A673 (cell line): ENCODE data around the gene MEGF11. TPM values are rescaled to one million over a fixed set of nuclear protein-coding genes. Genes with fewer than 3 reads are reported as not detected.

Experiments used
- BruUV-seq: library from RNA; stranded (reverse); fragments of 400-500 nt; replicated peaks from 2 replicates; lab custom pipeline; 2021; lab: Mats Ljungman, UMichigan
- CTCF ChIA-PET: fragments of 300-600 bp; sonication (Branson Sonifier 250); formaldehyde crosslinking; loops from one replicate; lab custom pipeline; 2022; ENCODE audit warnings: antibody characterized with exemption; lab: Charles Lee
- POLR2A ChIA-PET: fragments of 300-600 bp; sonication (Branson Sonifier 250); formaldehyde crosslinking; loops from one replicate; lab custom pipeline; 2022; ENCODE audit warnings: antibody characterized with exemption; ENCODE audit not compliant: low non-redundant PET; lab: Charles Lee
- DNase-seq: peaks from one replicate; pipeline ENCODE4 v3.0.0-alpha.2; 2015; ENCODE audit warnings: low spot score
- H3K27ac ChIP-seq: fragments of 200-600 bp; sonication (generic); 2 replicates; pipeline ENCODE4 v1.5.1; 2016; ENCODE audit warnings: mixed run types, low read depth, mild to moderate bottlenecking, mixed read lengths, antibody characterized with exemption, low read length; ENCODE audit not compliant: poor library complexity, severe bottlenecking
- H3K27me3 ChIP-seq: fragments of 200-600 bp; sonication (generic); replicated peaks from 2 replicates; pipeline ENCODE4 v1.6.1; 2017; ENCODE audit warnings: mixed run types, low read depth, mild to moderate bottlenecking, mixed read lengths, antibody characterized with exemption, low read length; ENCODE audit not compliant: insufficient read depth, poor library complexity
- H3K36me3 ChIP-seq: fragments of 200-600 bp; sonication (generic); 2 replicates; pipeline ENCODE4 v1.6.1; 2016; ENCODE audit warnings: mixed run types, mild to moderate bottlenecking, mixed read lengths, antibody characterized with exemption, low read length; ENCODE audit not compliant: insufficient read depth, poor library complexity, severe bottlenecking
- H3K4me1 ChIP-seq: fragments of 200-600 bp; sonication (generic); 2 replicates; pipeline ENCODE4 v1.6.1; 2017; ENCODE audit warnings: mixed run types, mild to moderate bottlenecking, mixed read lengths, antibody characterized with exemption, low read length; ENCODE audit not compliant: insufficient read depth, poor library complexity, severe bottlenecking
- H3K4me3 ChIP-seq: fragments of 200-600 bp; sonication (generic); 2 replicates; pipeline ENCODE4 v1.5.1; 2016; ENCODE audit warnings: low read depth, mixed run types, mild to moderate bottlenecking, mixed read lengths, low read length; ENCODE audit not compliant: poor library complexity, severe bottlenecking
- H3K9me3 ChIP-seq: fragments of 200-600 bp; sonication (generic); 2 replicates; pipeline ENCODE4 v1.6.1; 2016; ENCODE audit warnings: mixed run types, low read depth, mild to moderate bottlenecking, mixed read lengths, antibody characterized with exemption, low read length; ENCODE audit not compliant: poor library complexity, severe bottlenecking
- EZH2 ChIP-seq: fragments of 200-600 bp; sonication (generic); IDR thresholded peaks from 2 replicates; pipeline ENCODE4 v1.6.1; 2017; ENCODE audit warnings: borderline replicate concordance, low read depth, mild to moderate bottlenecking, mixed read lengths, antibody characterized with exemption, low read length; ENCODE audit not compliant: poor library complexity, severe bottlenecking
- intact Hi-C: fragments of 100-400 bp; cut with micrococcal nuclease; formaldehyde crosslinking; loops from one replicate; pipeline ENCODE4 v1.10.0; 2022; ENCODE audit not compliant: unreplicated experiment
- total RNA-seq: library from RNA; stranded (reverse); gene quantifications from 2 replicates; pipeline ENCODE4 v1.2.3, GENCODE V29; 2021
- TF ChIP-seq, protein P1 (sequence below): fragments of 300-800, 200-600 bp; sonication (generic); conservative IDR thresholded peaks from 2 replicates; pipeline ENCODE4 v1.5.1; 2017; ENCODE audit warnings: low read depth, mild to moderate bottlenecking, antibody characterized with exemption, low read length, moderate library complexity, mixed read lengths

Gene MEGF11
- total RNA-seq, 1 experiment from 2014 or later: 0.43 TPM

DNA sequence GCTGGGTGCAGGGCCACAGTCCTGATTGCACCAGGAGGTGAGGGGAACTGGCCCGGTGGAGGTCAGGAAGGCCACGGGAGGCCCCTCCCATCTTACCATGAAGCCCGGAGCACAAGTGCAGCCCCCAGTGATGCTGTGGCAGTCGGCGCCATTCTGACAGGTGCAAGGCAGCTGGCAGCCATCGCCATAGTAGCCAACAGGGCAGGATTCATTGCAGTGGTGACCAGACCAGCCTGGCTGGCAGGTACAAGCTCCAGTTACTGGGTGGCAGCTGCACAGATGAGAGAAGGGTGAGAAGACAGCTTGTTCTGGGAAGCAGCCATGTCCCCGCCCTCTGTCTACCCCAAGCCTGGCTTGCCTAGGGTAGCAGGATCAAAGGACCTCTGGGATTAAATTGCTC is 296.1 kb downstream of the MEGF11 start:
- DNase-seq: no peak
- Histone ChIP-seq H3K27ac (no peak overlapping the region), H3K4me1 (no peaks in the 10 kb centered on the region), H3K36me3 (no peaks in the 10 kb centered on the region), H3K9me3 (no peaks in the 10 kb centered on the region), H3K4me3 (no peak overlapping the region), H3K27me3 (peaks cover 9% of the 10 kb centered on the region)
- intact Hi-C loops: no loop called here
- CTCF ChIA-PET: no interaction called here
- POLR2A ChIA-PET: no interaction called here
- no TSS peak for BruUV-seq
- TF ChIP-seq, protein P1, sequence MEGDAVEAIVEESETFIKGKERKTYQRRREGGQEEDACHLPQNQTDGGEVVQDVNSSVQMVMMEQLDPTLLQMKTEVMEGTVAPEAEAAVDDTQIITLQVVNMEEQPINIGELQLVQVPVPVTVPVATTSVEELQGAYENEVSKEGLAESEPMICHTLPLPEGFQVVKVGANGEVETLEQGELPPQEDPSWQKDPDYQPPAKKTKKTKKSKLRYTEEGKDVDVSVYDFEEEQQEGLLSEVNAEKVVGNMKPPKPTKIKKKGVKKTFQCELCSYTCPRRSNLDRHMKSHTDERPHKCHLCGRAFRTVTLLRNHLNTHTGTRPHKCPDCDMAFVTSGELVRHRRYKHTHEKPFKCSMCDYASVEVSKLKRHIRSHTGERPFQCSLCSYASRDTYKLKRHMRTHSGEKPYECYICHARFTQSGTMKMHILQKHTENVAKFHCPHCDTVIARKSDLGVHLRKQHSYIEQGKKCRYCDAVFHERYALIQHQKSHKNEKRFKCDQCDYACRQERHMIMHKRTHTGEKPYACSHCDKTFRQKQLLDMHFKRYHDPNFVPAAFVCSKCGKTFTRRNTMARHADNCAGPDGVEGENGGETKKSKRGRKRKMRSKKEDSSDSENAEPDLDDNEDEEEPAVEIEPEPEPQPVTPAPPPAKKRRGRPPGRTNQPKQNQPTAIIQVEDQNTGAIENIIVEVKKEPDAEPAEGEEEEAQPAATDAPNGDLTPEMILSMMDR: no peak
- TF ChIP-seq EZH2: no peak

- H3K36me3 ChIP-seq: no peaks in the 10 kb centered on the region
- DNase-seq: no peak
- POLR2A ChIA-PET: no interaction called here
- H3K27me3 ChIP-seq: peaks cover 9% of the 10 kb centered on the region
- no peaks in the 10 kb centered on the region for H3K4me1 ChIP-seq
- no peaks in the 10 kb centered on the region for H3K9me3 ChIP-seq
- TF ChIP-seq EZH2: no peak
- TF ChIP-seq, protein P1: no peak
- CTCF ChIA-PET: no interaction called here
- BruUV-seq: no TSS peak
- no peak overlapping the region for H3K27ac ChIP-seq
- H3K4me3 ChIP-seq: no peak overlapping the region
- intact Hi-C loops: no loop called here
These were observed 296.7 kb downstream of the MEGF11 start for GRCh38 chr15:65956899-65957298.

- TF ChIP-seq, protein P1: no peak
- no peak for TF ChIP-seq EZH2
- ChIA-PET POLR2A (no interaction called here), CTCF (no interaction called here)
- intact Hi-C loops: no loop called here
- no TSS peak for BruUV-seq
- Histone ChIP-seq H3K27me3 (peaks cover 7% of the 10 kb centered on the region), H3K36me3 (no peaks in the 10 kb centered on the region), H3K4me3 (no peak overlapping the region), H3K4me1 (no peaks in the 10 kb centered on the region), H3K27ac (no peak overlapping the region), H3K9me3 (no peaks in the 10 kb centered on the region)
- no peak for DNase-seq
These were observed 297.2 kb downstream of the MEGF11 start for GRCh38 chr15:65956307-65956706.
